ENCODE measurements around the gene NME7.

DNA sequence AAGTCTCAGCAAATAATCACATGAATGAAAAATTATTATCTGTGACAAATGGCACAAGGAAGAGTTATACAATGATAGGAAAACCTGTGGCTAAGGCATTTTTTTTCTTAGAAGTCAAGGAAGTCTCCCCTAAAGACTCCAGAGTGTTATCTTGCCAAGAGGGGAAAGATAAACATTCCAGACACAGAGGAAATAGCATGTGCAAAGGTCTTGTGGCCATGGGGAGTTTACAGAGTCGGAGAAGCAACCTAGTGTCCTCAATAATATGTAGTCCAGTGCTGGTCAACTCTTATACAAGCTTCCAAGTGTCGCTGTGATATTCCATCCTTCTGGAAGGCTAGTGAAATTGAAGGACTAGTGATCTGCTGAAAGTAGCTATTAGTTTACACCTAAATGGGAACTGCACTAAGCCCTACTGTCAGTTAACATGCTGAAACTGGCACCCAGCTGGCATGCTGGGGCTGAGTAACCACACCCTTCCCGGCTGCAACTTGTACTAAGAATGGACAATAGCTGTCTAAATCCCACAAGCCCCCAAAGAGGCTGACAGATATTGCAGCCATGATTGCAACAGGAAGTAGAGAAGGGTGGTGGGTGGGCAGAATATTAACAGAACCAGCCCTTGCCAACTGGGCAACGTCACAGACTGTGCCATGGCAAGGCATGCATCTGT lies 272.6 kb downstream of the NME7 start:
- TF ChIP-seq CTCF (IDR thresholded peaks at IDR 0.05) (no peak), POLR2A (IDR thresholded peaks at IDR 0.05) (no peak)
